ENCODE results near the gene KDM3A.

DNA sequence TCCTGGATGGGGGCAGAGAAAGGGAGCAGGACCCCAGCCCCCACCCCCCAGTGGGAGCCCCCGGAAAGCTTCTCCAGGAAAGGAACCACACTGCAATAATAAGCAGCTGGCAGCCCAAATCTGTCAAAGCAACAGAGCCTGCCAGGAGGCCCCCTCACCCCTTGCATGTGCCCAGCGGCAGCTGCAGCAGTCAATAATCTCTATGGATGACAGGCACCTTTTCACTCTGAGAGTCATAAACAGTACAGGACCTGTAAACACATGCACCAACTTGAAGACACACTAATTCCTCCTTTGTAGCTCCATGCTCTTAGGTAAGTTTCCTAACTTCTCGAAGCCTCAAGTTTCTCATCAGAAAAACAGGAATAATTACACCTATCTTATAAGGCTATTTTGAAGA lies 26.2 kb upstream of the KDM3A start:
- TF ChIP-seq, protein P1, sequence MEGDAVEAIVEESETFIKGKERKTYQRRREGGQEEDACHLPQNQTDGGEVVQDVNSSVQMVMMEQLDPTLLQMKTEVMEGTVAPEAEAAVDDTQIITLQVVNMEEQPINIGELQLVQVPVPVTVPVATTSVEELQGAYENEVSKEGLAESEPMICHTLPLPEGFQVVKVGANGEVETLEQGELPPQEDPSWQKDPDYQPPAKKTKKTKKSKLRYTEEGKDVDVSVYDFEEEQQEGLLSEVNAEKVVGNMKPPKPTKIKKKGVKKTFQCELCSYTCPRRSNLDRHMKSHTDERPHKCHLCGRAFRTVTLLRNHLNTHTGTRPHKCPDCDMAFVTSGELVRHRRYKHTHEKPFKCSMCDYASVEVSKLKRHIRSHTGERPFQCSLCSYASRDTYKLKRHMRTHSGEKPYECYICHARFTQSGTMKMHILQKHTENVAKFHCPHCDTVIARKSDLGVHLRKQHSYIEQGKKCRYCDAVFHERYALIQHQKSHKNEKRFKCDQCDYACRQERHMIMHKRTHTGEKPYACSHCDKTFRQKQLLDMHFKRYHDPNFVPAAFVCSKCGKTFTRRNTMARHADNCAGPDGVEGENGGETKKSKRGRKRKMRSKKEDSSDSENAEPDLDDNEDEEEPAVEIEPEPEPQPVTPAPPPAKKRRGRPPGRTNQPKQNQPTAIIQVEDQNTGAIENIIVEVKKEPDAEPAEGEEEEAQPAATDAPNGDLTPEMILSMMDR (IDR thresholded peaks at IDR 0.05): no peak
- TF ChIP-seq POLR2A (IDR thresholded peaks at IDR 0.05): no peak
